GM19035 (cell line): ENCODE results near the gene SLC10A7.

ENCODE experiments used
- ATAC-seq: cut with Tn5 transposase; IDR thresholded peaks from one replicate; pipeline ENCODE4 v1.9.1; 2021; ENCODE audit not compliant: unreplicated experiment

SLC10A7 gene

GRCh38 chr4:146442801-146443200 is 78.9 kb downstream of the SLC10A7 start:
- no peak for ATAC-seq

GRCh38 chr4:146439999-146440398 is 81.7 kb downstream of the SLC10A7 start:
- ATAC-seq: no peak

- ATAC-seq: no peak
Observed at GRCh38 chr4:146439437-146439836, 82.3 kb downstream of the SLC10A7 start.

- no peak for ATAC-seq
Observed at GRCh38 chr4:146437778-146438177, 84.0 kb downstream of the SLC10A7 start.

GRCh38 chr4:146436423-146437162 is 85.1 kb downstream of the SLC10A7 start:
- ATAC-seq: no peak

GRCh38 chr4:146435962-146436361 is 85.8 kb downstream of the SLC10A7 start:
- no peak for ATAC-seq

GRCh38 chr4:146432065-146432464 is 89.7 kb downstream of the SLC10A7 start:
- no peak for ATAC-seq

GRCh38 chr4:146428298-146428697 is 93.4 kb downstream of the SLC10A7 start:
- no peak for ATAC-seq

- no peak for ATAC-seq
Observed at GRCh38 chr4:146417822-146418221, 103.9 kb downstream of the SLC10A7 start.

- no peak for ATAC-seq
Observed at GRCh38 chr4:146415829-146416228, 105.9 kb downstream of the SLC10A7 start.

GRCh38 chr4:146407669-146408084 is 114.1 kb downstream of the SLC10A7 start:
- no peak for ATAC-seq

- no peak for ATAC-seq
Observed at GRCh38 chr4:146407257-146407656, 114.5 kb downstream of the SLC10A7 start.

- ATAC-seq: no peak
Observed at GRCh38 chr4:146401274-146401673, 120.5 kb downstream of the SLC10A7 start.

GRCh38 chr4:146398896-146399445 is 122.8 kb downstream of the SLC10A7 start:
- ATAC-seq: no peak

- no peak for ATAC-seq
Observed at GRCh38 chr4:146398404-146398803, 123.3 kb downstream of the SLC10A7 start.

GRCh38 chr4:146389561-146389960 is 132.2 kb downstream of the SLC10A7 start:
- ATAC-seq: no peak

GRCh38 chr4:146382194-146382593 is 139.5 kb downstream of the SLC10A7 start:
- no peak for ATAC-seq

- ATAC-seq: no peak
Observed at GRCh38 chr4:146381263-146381872, 140.4 kb downstream of the SLC10A7 start.

- ATAC-seq: no peak
Observed at GRCh38 chr4:146379744-146380143, 142.0 kb downstream of the SLC10A7 start.

- ATAC-seq: no peak
Observed at GRCh38 chr4:146371812-146372211, 149.9 kb downstream of the SLC10A7 start.

GRCh38 chr4:146370841-146371240 is 150.9 kb downstream of the SLC10A7 start:
- ATAC-seq: no peak

GRCh38 chr4:146369446-146369845 is 152.3 kb downstream of the SLC10A7 start:
- no peak for ATAC-seq
